HEK293 (cell line): ENCODE measurements around the gene SLC17A9.

Experiments
- GLI2 ChIP-seq: fragments of 450-650 bp; formaldehyde crosslinking; IDR thresholded peaks from 2 replicates; pipeline ENCODE4; 2017; ENCODE audit warnings: missing biosample characterization, missing genetic modification characterization, low read depth, borderline replicate concordance
- KLF1 ChIP-seq: fragments of 450-650 bp; formaldehyde crosslinking; IDR thresholded peaks from 2 replicates; pipeline ENCODE4 v1.5.1; 2016; ENCODE audit warnings: missing biosample characterization, missing genetic modification characterization
- MEIS1 ChIP-seq: sonication (generic); formaldehyde crosslinking; IDR thresholded peaks from 2 replicates; pipeline ENCODE4 v1.8.1; 2022; ENCODE audit warnings: missing genetic modification reagents, mild to moderate bottlenecking, borderline replicate concordance
- OSR2 ChIP-seq: fragments of 450-650 bp; formaldehyde crosslinking; IDR thresholded peaks from 2 replicates; pipeline ENCODE4 v1.5.1; 2016; ENCODE audit warnings: missing biosample characterization, missing genetic modification characterization
- SP2 ChIP-seq: fragments of 450-650 bp; formaldehyde crosslinking; IDR thresholded peaks from 2 replicates; pipeline ENCODE4 v1.5.1; 2016; ENCODE audit warnings: missing biosample characterization, missing genetic modification characterization
- SP3 ChIP-seq: fragments of 450-650 bp; formaldehyde crosslinking; IDR thresholded peaks from 2 replicates; pipeline ENCODE4 v1.5.1; 2016; ENCODE audit warnings: missing biosample characterization, missing genetic modification characterization
- YY2 ChIP-seq: fragments of 450-650 bp; formaldehyde crosslinking; IDR thresholded peaks from 2 replicates; pipeline ENCODE4 v1.5.1; 2016; ENCODE audit warnings: missing biosample characterization, missing genetic modification characterization
- ZFP69B ChIP-seq: fragments of 450-650 bp; formaldehyde crosslinking; IDR thresholded peaks from 2 replicates; pipeline ENCODE4 v1.5.1; 2016; ENCODE audit warnings: missing biosample characterization, missing genetic modification characterization
- ZNF10 ChIP-seq: fragments of 450-650 bp; formaldehyde crosslinking; IDR thresholded peaks from 2 replicates; pipeline ENCODE4 v1.5.1; 2017; ENCODE audit warnings: missing biosample characterization, missing genetic modification characterization
- ZNF114 ChIP-seq: fragments of 450-650 bp; formaldehyde crosslinking; IDR thresholded peaks from 2 replicates; pipeline ENCODE4 v1.5.0; 2017; ENCODE audit warnings: missing biosample characterization, missing genetic modification characterization
- ZNF2 ChIP-seq: fragments of 450-650 bp; formaldehyde crosslinking; IDR thresholded peaks from 2 replicates; pipeline ENCODE4 v1.5.1; 2016; ENCODE audit warnings: missing biosample characterization, missing genetic modification characterization
- ZNF248 ChIP-seq: fragments of 450-650 bp; formaldehyde crosslinking; IDR thresholded peaks from 2 replicates; pipeline ENCODE4 v1.5.1; 2017; ENCODE audit warnings: missing biosample characterization, missing genetic modification characterization
- ZNF274 ChIP-seq, 2 experiments: fragments of 200-500 bp in 1 of 2; fragments of 450-650 bp in 1 of 2; sonication (Bioruptor generic) in 1 of 2; formaldehyde crosslinking in 1 of 2; IDR thresholded peaks; 2 replicates each; pipeline versions ENCODE4 v1.5.1 to v1.6.1; 2014 to 2016; ENCODE audit warnings: borderline replicate concordance in 1 of 2, inconsistent platforms in 1 of 2, low read length in 1 of 2, missing biosample characterization in 1 of 2, missing genetic modification characterization in 1 of 2
- ZNF341 ChIP-seq: fragments of 450-650 bp; formaldehyde crosslinking; IDR thresholded peaks from 2 replicates; pipeline ENCODE4; 2016; ENCODE audit warnings: low read depth, missing biosample characterization, missing genetic modification characterization
- ZNF391 ChIP-seq: fragments of 450-650 bp; formaldehyde crosslinking; IDR thresholded peaks from 2 replicates; pipeline ENCODE4 v1.5.1; 2016; ENCODE audit warnings: low read depth, missing biosample characterization, missing genetic modification characterization, borderline replicate concordance
- ZNF398 ChIP-seq: fragments of 450-650 bp; formaldehyde crosslinking; IDR thresholded peaks from 2 replicates; pipeline ENCODE4 v1.5.1; 2017; ENCODE audit warnings: missing biosample characterization, missing genetic modification characterization
- ZNF416 ChIP-seq: fragments of 450-650 bp; formaldehyde crosslinking; IDR thresholded peaks from 2 replicates; pipeline ENCODE4 v1.5.1; 2016; ENCODE audit warnings: missing biosample characterization, missing genetic modification characterization
- ZNF423 ChIP-seq: fragments of 450-650 bp; formaldehyde crosslinking; IDR thresholded peaks from 2 replicates; pipeline ENCODE4 v1.5.1; 2016; ENCODE audit warnings: missing biosample characterization, missing genetic modification characterization
- ZNF433 ChIP-seq: fragments of 450-650 bp; formaldehyde crosslinking; IDR thresholded peaks from 2 replicates; pipeline ENCODE4 v1.5.1; 2016; ENCODE audit warnings: missing biosample characterization, missing genetic modification characterization, low read depth
- ZNF473 ChIP-seq: fragments of 450-650 bp; formaldehyde crosslinking; IDR thresholded peaks from 2 replicates; pipeline ENCODE4 v1.5.1; 2017; ENCODE audit warnings: missing biosample characterization, missing genetic modification characterization
- ZNF580 ChIP-seq: fragments of 450-650 bp; formaldehyde crosslinking; IDR thresholded peaks from 2 replicates; pipeline ENCODE4 v1.5.1; 2016; ENCODE audit warnings: missing biosample characterization, missing genetic modification characterization
- ZNF600 ChIP-seq: fragments of 450-650 bp; formaldehyde crosslinking; IDR thresholded peaks from 2 replicates; pipeline ENCODE4 v1.5.1; 2016; ENCODE audit warnings: missing biosample characterization, missing genetic modification characterization
- ZNF621 ChIP-seq: fragments of 450-650 bp; formaldehyde crosslinking; IDR thresholded peaks from 2 replicates; pipeline ENCODE4 v1.5.1; 2017; ENCODE audit warnings: missing biosample characterization, missing genetic modification characterization
- ZNF629 ChIP-seq: fragments of 450-650 bp; formaldehyde crosslinking; IDR thresholded peaks from 2 replicates; pipeline ENCODE4 v1.5.1; 2017; ENCODE audit warnings: missing biosample characterization, missing genetic modification characterization
- ZNF701 ChIP-seq: fragments of 450-650 bp; formaldehyde crosslinking; IDR thresholded peaks from 2 replicates; pipeline ENCODE4 v1.5.1; 2016; ENCODE audit warnings: missing biosample characterization, missing genetic modification characterization
- ZSCAN18 ChIP-seq: fragments of 450-650 bp; formaldehyde crosslinking; IDR thresholded peaks from 2 replicates; pipeline ENCODE4 v1.5.1; 2016; ENCODE audit warnings: missing biosample characterization, missing genetic modification characterization
- ZSCAN30 ChIP-seq: fragments of 450-650 bp; IDR thresholded peaks from 2 replicates; pipeline ENCODE4 v1.5.1; 2018; ENCODE audit warnings: missing biosample characterization, mild to moderate bottlenecking, missing genetic modification characterization, moderate library complexity
- TF ChIP-seq, protein P1 (sequence below): IDR thresholded peaks from 2 replicates; pipeline ENCODE4 v1.6.1; 2011; ENCODE audit warnings: mild to moderate bottlenecking, low read depth, low read length, borderline replicate concordance
- TF ChIP-seq, protein P2 (sequence below): fragments of 450-650 bp; formaldehyde crosslinking; IDR thresholded peaks from 2 replicates; pipeline ENCODE4 v1.5.1; 2016; ENCODE audit warnings: missing biosample characterization, missing genetic modification characterization

SLC17A9 gene

GRCh38 chr20:62953839-62954703 is 1.6 kb downstream of the SLC17A9 start (continued):
- TF ChIP-seq ZNF114 = no peak
- TF ChIP-seq, protein P1, sequence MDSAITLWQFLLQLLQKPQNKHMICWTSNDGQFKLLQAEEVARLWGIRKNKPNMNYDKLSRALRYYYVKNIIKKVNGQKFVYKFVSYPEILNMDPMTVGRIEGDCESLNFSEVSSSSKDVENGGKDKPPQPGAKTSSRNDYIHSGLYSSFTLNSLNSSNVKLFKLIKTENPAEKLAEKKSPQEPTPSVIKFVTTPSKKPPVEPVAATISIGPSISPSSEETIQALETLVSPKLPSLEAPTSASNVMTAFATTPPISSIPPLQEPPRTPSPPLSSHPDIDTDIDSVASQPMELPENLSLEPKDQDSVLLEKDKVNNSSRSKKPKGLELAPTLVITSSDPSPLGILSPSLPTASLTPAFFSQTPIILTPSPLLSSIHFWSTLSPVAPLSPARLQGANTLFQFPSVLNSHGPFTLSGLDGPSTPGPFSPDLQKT = no peak
- no peak for TF ChIP-seq ZNF701 (tag by site-specific recombination)
- no peak for TF ChIP-seq ZSCAN18 (tag by site-specific recombination)
- TF ChIP-seq MEIS1 (CRISPR knock-in tag) = no peak
- no peak for TF ChIP-seq ZNF621 (tag by site-specific recombination)
- no peak for TF ChIP-seq ZFP69B (tag by site-specific recombination)
- TF ChIP-seq ZNF433 (tag by site-specific recombination) = no peak
- TF ChIP-seq OSR2 (tag by site-specific recombination) = no peak
- TF ChIP-seq, protein P2, sequence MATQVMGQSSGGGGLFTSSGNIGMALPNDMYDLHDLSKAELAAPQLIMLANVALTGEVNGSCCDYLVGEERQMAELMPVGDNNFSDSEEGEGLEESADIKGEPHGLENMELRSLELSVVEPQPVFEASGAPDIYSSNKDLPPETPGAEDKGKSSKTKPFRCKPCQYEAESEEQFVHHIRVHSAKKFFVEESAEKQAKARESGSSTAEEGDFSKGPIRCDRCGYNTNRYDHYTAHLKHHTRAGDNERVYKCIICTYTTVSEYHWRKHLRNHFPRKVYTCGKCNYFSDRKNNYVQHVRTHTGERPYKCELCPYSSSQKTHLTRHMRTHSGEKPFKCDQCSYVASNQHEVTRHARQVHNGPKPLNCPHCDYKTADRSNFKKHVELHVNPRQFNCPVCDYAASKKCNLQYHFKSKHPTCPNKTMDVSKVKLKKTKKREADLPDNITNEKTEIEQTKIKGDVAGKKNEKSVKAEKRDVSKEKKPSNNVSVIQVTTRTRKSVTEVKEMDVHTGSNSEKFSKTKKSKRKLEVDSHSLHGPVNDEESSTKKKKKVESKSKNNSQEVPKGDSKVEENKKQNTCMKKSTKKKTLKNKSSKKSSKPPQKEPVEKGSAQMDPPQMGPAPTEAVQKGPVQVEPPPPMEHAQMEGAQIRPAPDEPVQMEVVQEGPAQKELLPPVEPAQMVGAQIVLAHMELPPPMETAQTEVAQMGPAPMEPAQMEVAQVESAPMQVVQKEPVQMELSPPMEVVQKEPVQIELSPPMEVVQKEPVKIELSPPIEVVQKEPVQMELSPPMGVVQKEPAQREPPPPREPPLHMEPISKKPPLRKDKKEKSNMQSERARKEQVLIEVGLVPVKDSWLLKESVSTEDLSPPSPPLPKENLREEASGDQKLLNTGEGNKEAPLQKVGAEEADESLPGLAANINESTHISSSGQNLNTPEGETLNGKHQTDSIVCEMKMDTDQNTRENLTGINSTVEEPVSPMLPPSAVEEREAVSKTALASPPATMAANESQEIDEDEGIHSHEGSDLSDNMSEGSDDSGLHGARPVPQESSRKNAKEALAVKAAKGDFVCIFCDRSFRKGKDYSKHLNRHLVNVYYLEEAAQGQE (tag by site-specific recombination) = no peak
- no peak for TF ChIP-seq SP3 (tag by site-specific recombination)
- no peak for TF ChIP-seq ZNF391 (tag by site-specific recombination)
- TF ChIP-seq ZNF600 (tag by site-specific recombination) = peak; percentile 69
- TF ChIP-seq ZNF2 (tag by site-specific recombination) = no peak
- TF ChIP-seq YY2 = no peak
- TF ChIP-seq ZNF580 (tag by site-specific recombination) = no peak
- TF ChIP-seq SP2 = peak; percentile 80
- TF ChIP-seq KLF1 (tag by site-specific recombination) = no peak; the same call in 1 of the 2 replicates
- TF ChIP-seq ZNF629 (tag by site-specific recombination) = no peak
- TF ChIP-seq ZNF473 = no peak
- no peak for TF ChIP-seq GLI2 (tag by site-specific recombination)
- no peak for TF ChIP-seq ZNF398 (tag by site-specific recombination)
- TF ChIP-seq ZNF248 (tag by site-specific recombination) = no peak
- no peak for TF ChIP-seq ZSCAN30 (tag by site-specific recombination)
- TF ChIP-seq ZNF274 (IDR thresholded peaks at IDR 0.05; ENCODE audit: low read length) = no peak
- no peak for TF ChIP-seq ZNF274 (tag by site-specific recombination; IDR thresholded peaks at IDR 0.05; ENCODE audit: borderline replicate concordance)
- no peak for TF ChIP-seq ZNF341 (tag by site-specific recombination)
- TF ChIP-seq ZNF10 (tag by site-specific recombination) = no peak
- no peak for TF ChIP-seq ZNF416 (tag by site-specific recombination)
- peak; percentile 85 for TF ChIP-seq ZNF423 (tag by site-specific recombination)
